HEK293T (cell line): ENCODE results near the gene NR6A1.

ENCODE experiments used
- BHLHE40 ChIP-seq: fragments of 450-650 bp; IDR thresholded peaks from 2 replicates; pipeline ENCODE4 v1.6.1; 2016; ENCODE audit warnings: mild to moderate bottlenecking, moderate library complexity, borderline replicate concordance
- ELF4 ChIP-seq: fragments of 450-650 bp; IDR thresholded peaks from 2 replicates; pipeline ENCODE4 v1.6.1; 2017; ENCODE audit warnings: antibody characterized with exemption
- FOXK2 ChIP-seq: fragments of 450-650 bp; IDR thresholded peaks from 2 replicates; pipeline ENCODE4 v1.6.1; 2016; ENCODE audit warnings: mild to moderate bottlenecking
- FOXM1 ChIP-seq: fragments of 450-650 bp; IDR thresholded peaks from 2 replicates; pipeline ENCODE4 v1.6.1; 2017; ENCODE audit warnings: mild to moderate bottlenecking, borderline replicate concordance
- HDGF ChIP-seq: fragments of 450-650 bp; IDR thresholded peaks from 2 replicates; pipeline ENCODE4 v1.6.1; 2017; ENCODE audit warnings: antibody characterized with exemption, borderline replicate concordance
- L3MBTL2 ChIP-seq: fragments of 450-650 bp; conservative IDR thresholded peaks from 2 replicates; pipeline ENCODE4 v1.6.1; 2016; ENCODE audit warnings: mild to moderate bottlenecking
- LEF1 ChIP-seq: fragments of 450-650 bp; IDR thresholded peaks from 2 replicates; pipeline ENCODE4 v1.6.1; 2017; ENCODE audit warnings: mild to moderate bottlenecking, borderline replicate concordance
- NFRKB ChIP-seq: fragments of 450-650 bp; IDR thresholded peaks from 2 replicates; pipeline ENCODE4 v1.6.1; 2016; ENCODE audit warnings: mild to moderate bottlenecking, moderate library complexity
- PKNOX1 ChIP-seq: fragments of 450-650 bp; IDR thresholded peaks from 2 replicates; pipeline ENCODE4 v1.6.1; 2016
- SP1 ChIP-seq: fragments of 450-650 bp; IDR thresholded peaks from 2 replicates; pipeline ENCODE4 v1.6.1; 2017
- SUZ12 ChIP-seq: fragments of 450-650 bp; IDR thresholded peaks from 2 replicates; pipeline ENCODE4 v1.6.1; 2016; ENCODE audit warnings: mild to moderate bottlenecking
- TARDBP ChIP-seq: fragments of 450-650 bp; IDR thresholded peaks from 2 replicates; pipeline ENCODE4 v1.6.1; 2016

- TF ChIP-seq PKNOX1 (no peak), NFRKB (no peak), FOXM1 (no peak), FOXK2 (no peak), HDGF (no peak), LEF1 (no peak), BHLHE40 (no peak), SUZ12 (no peak), SP1 (no peak), ELF4 (no peak), L3MBTL2 (no peak), TARDBP (no peak)
These were observed 265.9 kb downstream of the NR6A1 start for GRCh38 chr9:124505006-124505900.
